Activated T-cell treated with anti-CD3 and anti-CD28 coated beads for 4 hours (primary cell): Measurements from ENCODE around the gene TDO2.

Experiments
- DNase-seq: peaks from one replicate; pipeline ENCODE4 v3.0.0-alpha.2; 2020

TDO2 gene

GRCh38 chr4:155954939-155955338 lies 51.4 kb downstream of the TDO2 start:
- DNase-seq: no peak

- no peak for DNase-seq
These were observed 53.0 kb downstream of the TDO2 start for GRCh38 chr4:155956461-155956860.

GRCh38 chr4:155959417-155959816 lies 55.9 kb downstream of the TDO2 start:
- DNase-seq: no peak

GRCh38 chr4:155960522-155960921 lies 57.0 kb downstream of the TDO2 start:
- no peak for DNase-seq

- DNase-seq: no peak
These were observed 58.1 kb downstream of the TDO2 start for GRCh38 chr4:155961575-155961974.

GRCh38 chr4:155962767-155963166 lies 59.3 kb downstream of the TDO2 start:
- DNase-seq: no peak

GRCh38 chr4:155964016-155964891 lies 60.8 kb downstream of the TDO2 start:
- no peak for DNase-seq

GRCh38 chr4:155966171-155966570 lies 62.7 kb downstream of the TDO2 start:
- no peak for DNase-seq

GRCh38 chr4:155966731-155967395 lies 63.4 kb downstream of the TDO2 start:
- DNase-seq: no peak
